ENCODE measurements around the gene GRAMD2B. TPM values are rescaled to one million over a fixed set of nuclear protein-coding genes. Genes with fewer than 3 reads are reported as not detected.

The GRAMD2B gene
- total and polyA plus RNA-seq, 2 experiments from 2014 or later = 18.9 to 32.5 TPM

- H3K79me2 ChIP-seq = no peaks in the 10 kb centered on the region
- TF ChIP-seq EZH2 (IDR thresholded peaks at IDR 0.05; ENCODE audit: borderline replicate concordance) = no peak
- no peak for TF ChIP-seq EZH2phosphoT487 (IDR thresholded peaks at IDR 0.05; ENCODE audit: low read depth, severe bottlenecking, unreplicated experiment)
- TF ChIP-seq CTCF (IDR thresholded peaks at IDR 0.05; ENCODE audit: poor library complexity) = no peak
- H3K27me3 ChIP-seq = no peaks in the 10 kb centered on the region
- DNase-seq (ENCODE audit: low spot score) = no peak
- 52% methylated on average over 5 of the region's 5 CpGs for WGBS (ENCODE audit: low lambda C conversion rate, missing lambda C conversion rate)
- peaks cover 3% of the 10 kb centered on the region for H3K4me1 ChIP-seq (ENCODE audit: insufficient read depth)
- no peak overlapping the region for H3K27ac ChIP-seq
- no peak overlapping the region for H3K4me2 ChIP-seq
- no peaks in the 10 kb centered on the region for H4K20me1 ChIP-seq (ENCODE audit: insufficient read depth, poor library complexity, severe bottlenecking)
- no peaks in the 10 kb centered on the region for H3K9me3 ChIP-seq (ENCODE audit: low read depth)
- H3K4me3 ChIP-seq = no peak overlapping the region
- no peak overlapping the region for H2AFZ ChIP-seq
- no peaks in the 10 kb centered on the region for H3K36me3 ChIP-seq (replicated peaks; ENCODE audit: insufficient read depth, low read depth)
- no peaks in the 10 kb centered on the region for H3K9me2 ChIP-seq (replicated peaks; ENCODE audit: insufficient read depth)
These were observed 80.4 kb downstream of the GRAMD2B start for GRCh38 chr5:126503602-126504104.

GRCh38 chr5:126506079-126506478, 82.9 kb downstream of the GRAMD2B start:
- WGBS (ENCODE audit: low lambda C conversion rate, missing lambda C conversion rate) = 91% methylated on average over 4 of the region's 4 CpGs
- no peaks in the 10 kb centered on the region for H3K27me3 ChIP-seq
- DNase-seq (ENCODE audit: low spot score) = no peak
- H2AFZ ChIP-seq = no peak overlapping the region
- peaks cover 3% of the 10 kb centered on the region for H3K4me1 ChIP-seq (ENCODE audit: insufficient read depth)
- H4K20me1 ChIP-seq (ENCODE audit: insufficient read depth, poor library complexity, severe bottlenecking) = no peaks in the 10 kb centered on the region
- H3K4me3 ChIP-seq = no peak overlapping the region
- H3K4me2 ChIP-seq = no peak overlapping the region
- no peaks in the 10 kb centered on the region for H3K9me2 ChIP-seq (replicated peaks; ENCODE audit: insufficient read depth)
- no peaks in the 10 kb centered on the region for H3K36me3 ChIP-seq (replicated peaks; ENCODE audit: insufficient read depth, low read depth)
- no peak overlapping the region for H3K27ac ChIP-seq
- no peak for TF ChIP-seq CTCF (IDR thresholded peaks at IDR 0.05; ENCODE audit: poor library complexity)
- no peak for TF ChIP-seq EZH2phosphoT487 (IDR thresholded peaks at IDR 0.05; ENCODE audit: low read depth, severe bottlenecking, unreplicated experiment)
- no peak for TF ChIP-seq EZH2 (IDR thresholded peaks at IDR 0.05; ENCODE audit: borderline replicate concordance)
- no peaks in the 10 kb centered on the region for H3K9me3 ChIP-seq (ENCODE audit: low read depth)
- H3K79me2 ChIP-seq = no peaks in the 10 kb centered on the region

- H3K36me3 ChIP-seq (replicated peaks; ENCODE audit: insufficient read depth, low read depth) = no peaks in the 10 kb centered on the region
- no peak overlapping the region for H3K27ac ChIP-seq
- no peak overlapping the region for H3K4me2 ChIP-seq
- no peaks in the 10 kb centered on the region for H3K9me3 ChIP-seq (ENCODE audit: low read depth)
- H3K27me3 ChIP-seq = no peaks in the 10 kb centered on the region
- DNase-seq (ENCODE audit: low spot score) = no peak
- H4K20me1 ChIP-seq (ENCODE audit: insufficient read depth, poor library complexity, severe bottlenecking) = no peaks in the 10 kb centered on the region
- peaks cover 3% of the 10 kb centered on the region for H3K4me1 ChIP-seq (ENCODE audit: insufficient read depth)
- no peak for TF ChIP-seq CTCF (IDR thresholded peaks at IDR 0.05; ENCODE audit: poor library complexity)
- no peak for TF ChIP-seq EZH2phosphoT487 (IDR thresholded peaks at IDR 0.05; ENCODE audit: low read depth, severe bottlenecking, unreplicated experiment)
- no peak for TF ChIP-seq EZH2 (IDR thresholded peaks at IDR 0.05; ENCODE audit: borderline replicate concordance)
- H3K9me2 ChIP-seq (replicated peaks; ENCODE audit: insufficient read depth) = no peaks in the 10 kb centered on the region
- H3K4me3 ChIP-seq = no peak overlapping the region
- 85% methylated on average over 13 of the region's 13 CpGs for WGBS (ENCODE audit: low lambda C conversion rate, missing lambda C conversion rate)
- H2AFZ ChIP-seq = peak overlapping the region; percentile 21
- no peaks in the 10 kb centered on the region for H3K79me2 ChIP-seq
These were observed 85.2 kb downstream of the GRAMD2B start for GRCh38 chr5:126508251-126508961.
